ENCODE data around the gene RHOH. TPM values are rescaled to one million over a fixed set of nuclear protein-coding genes. Genes with fewer than 3 reads are reported as not detected.

RHOH gene
- polyA plus RNA-seq, 1 donor (not counting 4 experiments of a cell fraction or from before 2014, with no cell fraction given) = 0.04 TPM

GRCh38 chr4:40196272-40196671 lies 559 bp upstream of the RHOH start:
- Histone ChIP-seq H3K4me3 (ENCODE audit: control insufficient read depth in 2 of 3, extremely low read depth in 1 of 3, insufficient read depth in 2 of 3, low read depth in 1 of 3, low read length in 3 of 3) (no peak overlapping the region), H3K9me1 (ENCODE audit: control insufficient read depth, extremely low read depth, insufficient read depth, low read length) (no peaks in the 10 kb centered on the region), H3K27me3 (ENCODE audit: control insufficient read depth, extremely low read depth, insufficient read depth, low read length) (no peaks in the 10 kb centered on the region), H3K4me2 (ENCODE audit: control insufficient read depth, extremely low read depth, insufficient read depth, low read depth, low read length) (no peak overlapping the region), H3K4me1 (ENCODE audit: control insufficient read depth, extremely low read depth, insufficient read depth, low read length) (peaks cover 5% of the 10 kb centered on the region), H4K20me1 (ENCODE audit: control insufficient read depth, extremely low read depth, insufficient read depth, low read length) (no peaks in the 10 kb centered on the region), H3K36me3 (ENCODE audit: control insufficient read depth in 2 of 2, extremely low read depth in 1 of 2, insufficient read depth in 2 of 2, low read length in 2 of 2) (no peaks in the 10 kb centered on the region), H3K79me2 (ENCODE audit: control insufficient read depth, insufficient read depth, low read length) (no peaks in the 10 kb centered on the region), H2AFZ (ENCODE audit: control insufficient read depth, low read length) (no peak overlapping the region), H3K9me3 (ENCODE audit: control insufficient read depth, low read depth, low read length) (no peaks in the 10 kb centered on the region), H3K9ac (ENCODE audit: control insufficient read depth, extremely low read depth, insufficient read depth, low read length) (no peak overlapping the region), H3K27ac (ENCODE audit: control insufficient read depth, insufficient read depth, low read length) (no peak overlapping the region)
- FAIRE-seq = no peak
- TF ChIP-seq CTCF (optimal IDR thresholded peaks at IDR 0.05 in 1 of 3, IDR thresholded peaks at IDR 0.05 in 1 of 3, conservative IDR thresholded peaks at IDR 0.05 in 1 of 3; ENCODE audit: extremely low read depth in 1 of 3, insufficient read depth in 2 of 3, low read length in 3 of 3) (no peak), EZH2 (IDR thresholded peaks at IDR 0.05; ENCODE audit: low read length) (no peak)
- dilution Hi-C loops (cut with MboI; ENCODE audit: extremely low pct_ligation_motif_present, low sequenced_read_pairs) = no loop called here
- no peak for DNase-seq (ENCODE audit: low read depth, low spot score)

- Histone ChIP-seq H3K79me2 (ENCODE audit: control insufficient read depth, insufficient read depth, low read length) (no peaks in the 10 kb centered on the region), H3K36me3 (ENCODE audit: control insufficient read depth in 2 of 2, extremely low read depth in 1 of 2, insufficient read depth in 2 of 2, low read length in 2 of 2) (no peaks in the 10 kb centered on the region), H3K27me3 (ENCODE audit: control insufficient read depth, extremely low read depth, insufficient read depth, low read length) (no peaks in the 10 kb centered on the region), H3K9ac (ENCODE audit: control insufficient read depth, extremely low read depth, insufficient read depth, low read length) (no peak overlapping the region), H3K4me1 (ENCODE audit: control insufficient read depth, extremely low read depth, insufficient read depth, low read length) (peaks cover 5% of the 10 kb centered on the region), H3K4me3 (ENCODE audit: control insufficient read depth in 2 of 3, extremely low read depth in 1 of 3, insufficient read depth in 2 of 3, low read depth in 1 of 3, low read length in 3 of 3) (no peak overlapping the region), H4K20me1 (ENCODE audit: control insufficient read depth, extremely low read depth, insufficient read depth, low read length) (no peaks in the 10 kb centered on the region), H3K4me2 (ENCODE audit: control insufficient read depth, extremely low read depth, insufficient read depth, low read depth, low read length) (no peak overlapping the region), H3K9me3 (ENCODE audit: control insufficient read depth, low read depth, low read length) (no peaks in the 10 kb centered on the region), H3K9me1 (ENCODE audit: control insufficient read depth, extremely low read depth, insufficient read depth, low read length) (no peaks in the 10 kb centered on the region), H3K27ac (ENCODE audit: control insufficient read depth, insufficient read depth, low read length) (no peak overlapping the region), H2AFZ (ENCODE audit: control insufficient read depth, low read length) (no peak overlapping the region)
- FAIRE-seq (no peak), DNase-seq (ENCODE audit: low read depth, low spot score) (no peak)
- TF ChIP-seq CTCF (optimal IDR thresholded peaks at IDR 0.05 in 1 of 3, IDR thresholded peaks at IDR 0.05 in 1 of 3, conservative IDR thresholded peaks at IDR 0.05 in 1 of 3; ENCODE audit: extremely low read depth in 1 of 3, insufficient read depth in 2 of 3, low read length in 3 of 3) = no peak
- TF ChIP-seq EZH2 (IDR thresholded peaks at IDR 0.05; ENCODE audit: low read length) = no peak
- dilution Hi-C loops (cut with MboI; ENCODE audit: extremely low pct_ligation_motif_present, low sequenced_read_pairs) = no loop called here
Observed at GRCh38 chr4:40197879-40198689, 1.3 kb downstream of the RHOH start.

Measured in keratinocyte (primary cell).